ENCODE measurements around the gene TAPBP. TPM values are rescaled to one million over a fixed set of nuclear protein-coding genes. Genes with fewer than 3 reads are reported as not detected.
"Not testable (repeated sequence)": the region's sequence is repeated elsewhere in the genome, so short reads cannot be mapped to it uniquely, and the experiment has no call there.

TAPBP gene
- total RNA-seq: 16.0 TPM
- polyA plus RNA-seq (ENCODE audit: insufficient read depth in 1 of 8, insufficient read length in 8 of 8, low replicate concordance in 1 of 8): 10 to 100 TPM; 16.7 to 28.4 (median 21.9) TPM
- long read RNA-seq, donor 1, partial matches to known transcripts: 0 of 1 reads
- long read RNA-seq, donor 1, other reads (novel, unspliced or antisense): 0 of 1 reads
- long read RNA-seq, donor 2: 0 reads
- long read RNA-seq, donor 3, partial matches to known transcripts: 0 of 2 reads
- long read RNA-seq, donor 3, other reads (novel, unspliced or antisense): 0 of 2 reads
- long read RNA-seq, donor 4, partial matches to known transcripts: 0 of 5 reads
- long read RNA-seq, donor 4, other reads (novel, unspliced or antisense): 0 of 5 reads
- long read RNA-seq, donor 5, transcript TAPBP-234 (8 exons, 3,759 nt): major isoform, 6 of 8 reads
- long read RNA-seq, donor 5, partial matches to known transcripts: 0 of 8 reads
- long read RNA-seq, donor 5, other reads (novel, unspliced or antisense): 0 of 8 reads
- long read RNA-seq, donor 6, partial matches to known transcripts: 59 of 61 reads
- long read RNA-seq, donor 6, other reads (novel, unspliced or antisense): 0 of 61 reads
- long read RNA-seq, donor 7, partial matches to known transcripts: 5 of 7 reads
- long read RNA-seq, donor 7, other reads (novel, unspliced or antisense): 0 of 7 reads
- long read RNA-seq, donor 8, partial matches to known transcripts: 7 of 9 reads
- long read RNA-seq, donor 8, other reads (novel, unspliced or antisense): 0 of 9 reads
- long read RNA-seq, donor 9, partial matches to known transcripts: 8 of 11 reads
- long read RNA-seq, donor 9, other reads (novel, unspliced or antisense): 0 of 11 reads
- long read RNA-seq, donor 10, partial matches to known transcripts: 6 of 10 reads
- long read RNA-seq, donor 10, other reads (novel, unspliced or antisense): 0 of 10 reads
- long read RNA-seq, donor 11, partial matches to known transcripts: 0 of 3 reads
- long read RNA-seq, donor 11, other reads (novel, unspliced or antisense): 0 of 3 reads

GRCh38 chr6:33313709-33314514, at the start of gene TAPBP:
Gene TAPBP (minus strand): TSS chr6:33314078. CDS start chr6:33314041, 37 bp downstream.
- H3K9me3 ChIP-seq (replicated peaks; ENCODE audit: control insufficient read depth, low read depth, low read length): no peaks in the 10 kb centered on the region
- DNase-seq: peak; percentile 84
- H3K4me3 ChIP-seq (ENCODE audit: low read length): peak within 1 kb of the TSS; percentile 94
- H3K27me3 ChIP-seq (ENCODE audit: control insufficient read depth, insufficient read depth, low read length): no peaks in the 10 kb centered on the region
- peaks cover 14% of the 10 kb centered on the region for H3K36me3 ChIP-seq (ENCODE audit: control insufficient read depth, insufficient read depth, low read length)
- H3K4me1 ChIP-seq (ENCODE audit: control insufficient read depth, insufficient read depth, low read length): peaks cover 46% of the 10 kb centered on the region
- under 1% methylated on average over 20 of the region's 47 CpGs for WGBS (ENCODE audit: insufficient coverage)
- peak within 1 kb of the TSS; percentile 96 for H3K27ac ChIP-seq (ENCODE audit: low read length)

GRCh38 chr6:33363486-33363885, 49.6 kb upstream of the TAPBP start:
- H3K4me3 ChIP-seq (ENCODE audit: low read length); DNase-seq; H3K9me3 ChIP-seq (replicated peaks; ENCODE audit: control insufficient read depth, low read depth, low read length); H3K27ac ChIP-seq (ENCODE audit: low read length); H3K27me3 ChIP-seq (ENCODE audit: control insufficient read depth, insufficient read depth, low read length); H3K4me1 ChIP-seq (ENCODE audit: control insufficient read depth, insufficient read depth, low read length); H3K36me3 ChIP-seq (ENCODE audit: control insufficient read depth, insufficient read depth, low read length): not testable (repeated sequence)
- WGBS (ENCODE audit: insufficient coverage): 92% methylated on average over 2 of the region's 12 CpGs

GRCh38 chr6:33359331-33359730, 45.5 kb upstream of the TAPBP start:
- DNase-seq: no peak
- Histone ChIP-seq H3K9me3 (replicated peaks; ENCODE audit: control insufficient read depth, low read depth, low read length) (no peaks in the 10 kb centered on the region), H3K36me3 (ENCODE audit: control insufficient read depth, insufficient read depth, low read length) (no peaks in the 10 kb centered on the region)

GRCh38 chr6:33357160-33357871, 43.4 kb upstream of the TAPBP start:
- H3K4me3 ChIP-seq (ENCODE audit: low read length); H3K27ac ChIP-seq (ENCODE audit: low read length); H3K36me3 ChIP-seq (ENCODE audit: control insufficient read depth, insufficient read depth, low read length); H3K9me3 ChIP-seq (replicated peaks; ENCODE audit: control insufficient read depth, low read depth, low read length); H3K27me3 ChIP-seq (ENCODE audit: control insufficient read depth, insufficient read depth, low read length); DNase-seq; H3K4me1 ChIP-seq (ENCODE audit: control insufficient read depth, insufficient read depth, low read length): not testable (repeated sequence)
- WGBS (ENCODE audit: insufficient coverage): 94% methylated on average over 2 of the region's 13 CpGs

More at GRCh38 chr6:33359331-33359730, 45.5 kb upstream of the TAPBP start:
- Histone ChIP-seq H3K4me3 (ENCODE audit: low read length) (no peak overlapping the region), H3K27me3 (ENCODE audit: control insufficient read depth, insufficient read depth, low read length) (peaks cover 6% of the 10 kb centered on the region), H3K27ac (ENCODE audit: low read length) (no peak overlapping the region), H3K4me1 (ENCODE audit: control insufficient read depth, insufficient read depth, low read length) (no peaks in the 10 kb centered on the region)

- H3K27me3 ChIP-seq (ENCODE audit: control insufficient read depth, insufficient read depth, low read length): peaks cover 6% of the 10 kb centered on the region
- H3K4me3 ChIP-seq (ENCODE audit: low read length): no peak overlapping the region
- no peaks in the 10 kb centered on the region for H3K4me1 ChIP-seq (ENCODE audit: control insufficient read depth, insufficient read depth, low read length)
- H3K27ac ChIP-seq (ENCODE audit: low read length): no peak overlapping the region
- no peak for DNase-seq
- WGBS (ENCODE audit: insufficient coverage): 80% methylated on average over 1 of the region's 3 CpGs
- H3K36me3 ChIP-seq (ENCODE audit: control insufficient read depth, insufficient read depth, low read length): no peaks in the 10 kb centered on the region
- no peaks in the 10 kb centered on the region for H3K9me3 ChIP-seq (replicated peaks; ENCODE audit: control insufficient read depth, low read depth, low read length)
These were observed 42.4 kb upstream of the TAPBP start for GRCh38 chr6:33356295-33356694.

GRCh38 chr6:33355860-33356259, 42.0 kb upstream of the TAPBP start:
- not testable (repeated sequence) for H3K27me3 ChIP-seq (ENCODE audit: control insufficient read depth, insufficient read depth, low read length); H3K36me3 ChIP-seq (ENCODE audit: control insufficient read depth, insufficient read depth, low read length); H3K4me3 ChIP-seq (ENCODE audit: low read length); H3K4me1 ChIP-seq (ENCODE audit: control insufficient read depth, insufficient read depth, low read length); H3K9me3 ChIP-seq (replicated peaks; ENCODE audit: control insufficient read depth, low read depth, low read length); H3K27ac ChIP-seq (ENCODE audit: low read length); DNase-seq
- 64% methylated on average over 5 of the region's 6 CpGs for WGBS (ENCODE audit: insufficient coverage)

DNA sequence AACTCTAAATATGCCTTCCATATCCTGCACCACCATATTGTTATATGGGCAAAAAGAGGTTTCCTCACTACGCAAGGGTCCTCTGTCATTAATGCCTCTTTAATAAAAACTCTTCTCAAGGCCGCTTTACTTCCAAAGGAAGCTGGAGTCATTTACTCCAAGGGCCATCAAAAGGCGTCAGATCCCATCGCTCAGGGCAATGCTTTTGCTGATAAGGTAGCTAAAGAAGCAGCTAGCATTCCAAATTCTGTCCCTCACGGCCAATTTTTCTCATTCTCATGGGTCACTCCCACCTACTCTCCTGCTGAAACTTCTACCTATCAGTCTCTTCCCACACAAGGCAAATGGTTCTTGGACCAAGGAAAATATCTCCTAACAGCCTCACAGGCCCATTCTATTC, 33.9 kb upstream of the TAPBP start:
- Histone ChIP-seq H3K36me3 (ENCODE audit: control insufficient read depth, insufficient read depth, low read length) (no peaks in the 10 kb centered on the region), H3K4me1 (ENCODE audit: control insufficient read depth, insufficient read depth, low read length) (no peaks in the 10 kb centered on the region), H3K27ac (ENCODE audit: low read length) (no peak overlapping the region), H3K4me3 (ENCODE audit: low read length) (no peak overlapping the region), H3K9me3 (replicated peaks; ENCODE audit: control insufficient read depth, low read depth, low read length) (no peaks in the 10 kb centered on the region), H3K27me3 (ENCODE audit: control insufficient read depth, insufficient read depth, low read length) (no peaks in the 10 kb centered on the region)
- 72% methylated on average over 2 of the region's 5 CpGs for WGBS (ENCODE audit: insufficient coverage)
- no peak for DNase-seq

DNA sequence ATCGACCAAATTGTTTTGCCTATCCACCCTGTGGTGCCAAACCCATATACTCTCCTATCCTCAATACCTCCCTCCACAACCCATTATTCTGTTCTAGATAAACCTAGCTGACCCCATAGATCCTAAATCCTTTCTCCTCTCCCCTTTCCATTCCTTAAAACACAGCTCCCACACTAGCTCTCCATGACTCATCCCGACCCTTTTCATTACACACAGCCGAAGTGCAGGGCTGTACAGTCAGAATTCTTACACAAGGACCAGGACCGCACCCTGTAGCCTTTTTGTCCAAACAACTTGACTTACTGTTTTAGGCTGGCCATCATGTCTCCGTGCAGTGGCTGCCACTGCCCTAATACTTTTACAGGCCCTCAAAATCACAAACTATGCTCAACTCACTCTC, 33.1 kb upstream of the TAPBP start:
- H3K4me3 ChIP-seq (ENCODE audit: low read length); H3K27ac ChIP-seq (ENCODE audit: low read length); H3K36me3 ChIP-seq (ENCODE audit: control insufficient read depth, insufficient read depth, low read length); H3K27me3 ChIP-seq (ENCODE audit: control insufficient read depth, insufficient read depth, low read length); DNase-seq; H3K9me3 ChIP-seq (replicated peaks; ENCODE audit: control insufficient read depth, low read depth, low read length); H3K4me1 ChIP-seq (ENCODE audit: control insufficient read depth, insufficient read depth, low read length): not testable (repeated sequence)
- whole genome bisulfite sequencing (ENCODE audit: insufficient coverage): 83% methylated on average over 5 of the region's 5 CpGs

All from muscle of leg (tissue), 16 donors.